ENCODE results near the gene GCNA. TPM values are rescaled to one million over a fixed set of nuclear protein-coding genes. Genes with fewer than 3 reads are reported as not detected.

The GCNA gene
- total and polyA plus RNA-seq, 10 of the 15 experiments (the other 5 are each of a cell fraction or from before 2014, with no cell fraction given), result 0.37 to 1.6 (median 0.90) TPM

- TF ChIP-seq KLF5 (IDR thresholded peaks at IDR 0.05; ENCODE audit: partially characterized antibody), result peak; percentile 76
- peak; percentile 78; the same call in 1 of the 2 replicates for TF ChIP-seq RB1 (IDR thresholded peaks at IDR 0.05; ENCODE audit: borderline replicate concordance)
- TF ChIP-seq ATF2 (IDR thresholded peaks at IDR 0.05; ENCODE audit: low read length), result peak; percentile 35; the same call in 1 of the 2 replicates
- no peak for TF ChIP-seq RAD21 (IDR thresholded peaks at IDR 0.05; ENCODE audit: insufficient read depth, low read depth, low read length)
- TF ChIP-seq IRF5 (IDR thresholded peaks at IDR 0.05; ENCODE audit: borderline replicate concordance), result no peak
- TF ChIP-seq NFIC (IDR thresholded peaks at IDR 0.05; ENCODE audit: low read depth, low read length), result no peak
- peak; percentile 86 for TF ChIP-seq CREB1 (IDR thresholded peaks at IDR 0.05; ENCODE audit: low read depth)
- 0 out of 2 replicates have a peak, but pooled peaks have one; percentile 3 for TF ChIP-seq NR2C1 (IDR thresholded peaks at IDR 0.05)
- no peak for TF ChIP-seq USF1 (IDR thresholded peaks at IDR 0.05; ENCODE audit: borderline replicate concordance, extremely low read length, insufficient read depth, low read depth, low read length)
- no peak for TF ChIP-seq YBX1 (IDR thresholded peaks at IDR 0.05)
- TF ChIP-seq NFYA (IDR thresholded peaks at IDR 0.05; ENCODE audit: borderline replicate concordance, low read depth, low read length), result no peak
- TF ChIP-seq ZBED1 (IDR thresholded peaks at IDR 0.05; ENCODE audit: borderline replicate concordance), result peak; percentile 51; the same call in 1 of the 2 replicates
- no peak for TF ChIP-seq ZBTB4 (CRISPR knock-in tag; IDR thresholded peaks at IDR 0.05)
- no peak for TF ChIP-seq HSF1 (IDR thresholded peaks at IDR 0.05; ENCODE audit: low read depth, low read length)
- peak; percentile 55 for TF ChIP-seq NR2F1 (conservative IDR thresholded peaks at IDR 0.05)
- peak; percentile 46 for TF ChIP-seq MYC (IDR thresholded peaks at IDR 0.05; ENCODE audit: insufficient read depth, insufficient read length, insufficient replicate concordance, low read length, severe bottlenecking)
- peak; percentile 96 for TF ChIP-seq YY1 (IDR thresholded peaks at IDR 0.05; ENCODE audit: low read depth, low read length)
- peak; percentile 41 for TF ChIP-seq PKNOX1 (IDR thresholded peaks at IDR 0.05)
Observed at GRCh38 chrX:71532753-71533425, 45.3 kb upstream of the GCNA start, which contains the start of gene OGT (continued).
